Hippocampal formation (tissue), 2 donors: Measurements from ENCODE around the gene INPP5B.
"Not testable (repeated sequence)": the region's sequence is repeated elsewhere in the genome, so short reads cannot be mapped to it uniquely, and the experiment has no call there.

Experiments used
- DNase-seq, 2 donors: peaks; one replicate each; lab custom pipeline; 2025; lab: John Stamatoyannopoulos, UW

Gene INPP5B

DNA sequence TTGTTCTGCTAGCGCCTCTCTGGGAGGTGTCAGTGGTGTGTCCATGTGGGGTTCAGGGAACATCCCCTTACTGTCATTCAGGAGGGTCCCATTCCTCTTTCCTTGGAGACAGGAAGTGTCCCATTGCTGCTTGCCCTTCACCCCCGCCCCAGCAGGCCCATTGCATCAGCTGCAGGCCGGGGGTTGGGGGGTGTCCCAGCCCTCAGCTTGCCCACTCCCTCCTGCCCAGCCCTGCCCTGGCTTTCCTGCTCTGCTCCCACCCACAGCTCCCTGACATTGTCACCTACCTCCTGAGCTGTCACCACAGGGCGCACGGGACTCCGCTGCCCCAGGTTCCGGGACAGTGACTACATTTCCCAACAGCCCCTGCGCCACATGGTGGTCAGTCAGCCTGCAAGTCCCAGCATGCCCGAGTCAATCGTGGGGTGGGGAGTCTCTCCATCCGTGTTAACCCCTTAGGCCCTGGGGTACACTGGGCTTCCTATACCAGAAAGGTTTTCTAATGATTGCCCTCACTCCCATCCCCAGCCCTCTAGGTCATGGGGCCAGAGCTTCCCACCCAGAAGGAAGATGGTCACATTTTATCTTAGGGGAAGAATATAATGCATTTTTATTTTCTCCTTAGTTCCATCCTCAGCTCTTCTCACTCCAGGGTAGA lies at the start of gene INPP5B:
Gene INPP5B, minus strand, starts transcription at position 351 of the 658 bp plus-strand sequence. CDS start 745 bp downstream, outside the sequence.
- DNase-seq: peak; percentile 88 to 92

GRCh38 chr1:37995751-37996345 lies 49.0 kb upstream of the INPP5B start:
- DNase-seq: no peak

GRCh38 chr1:37994886-37995566 lies 48.2 kb upstream of the INPP5B start:
- no peak for DNase-seq

DNA sequence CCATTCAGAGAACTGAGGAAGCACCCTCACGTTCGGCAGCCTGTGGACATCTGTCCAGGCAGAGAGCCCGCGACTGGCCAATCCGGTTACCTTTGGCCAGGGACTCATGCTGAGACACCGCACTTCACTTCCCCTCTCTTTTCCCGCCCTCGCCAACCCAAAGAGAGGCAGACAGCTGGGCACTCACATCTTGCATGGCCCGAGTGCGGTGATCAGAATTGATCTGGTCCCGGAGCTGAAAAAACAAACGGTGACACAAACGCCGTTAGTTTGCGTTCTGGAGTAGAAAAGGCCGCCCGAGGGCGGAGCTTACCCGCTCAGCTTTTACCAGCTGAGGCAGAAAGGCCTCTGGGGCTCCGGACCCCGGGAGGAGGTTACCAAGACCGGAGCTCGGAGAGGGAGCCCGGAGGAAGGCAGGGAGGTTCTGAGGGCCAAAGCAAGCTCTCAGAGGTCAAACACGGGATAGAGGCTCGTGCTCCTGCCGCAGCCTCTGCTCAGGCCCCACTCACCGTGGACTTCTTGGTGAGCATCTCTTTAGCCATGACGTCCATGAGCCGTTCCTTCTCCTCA lies 42.6 kb upstream of the INPP5B start:
- DNase-seq: no peak

- DNase-seq: no peak
Observed at GRCh38 chr1:37987679-37988078, 40.8 kb upstream of the INPP5B start.

- DNase-seq: no peak
Observed at GRCh38 chr1:37983546-37983945, 36.7 kb upstream of the INPP5B start.

- DNase-seq: no peak
Observed at GRCh38 chr1:37978541-37978940, 31.7 kb upstream of the INPP5B start.

- not testable (repeated sequence) for DNase-seq
Observed at GRCh38 chr1:37975083-37975482, 28.2 kb upstream of the INPP5B start.

- DNase-seq: no peak
Observed at GRCh38 chr1:37974567-37974966, 27.7 kb upstream of the INPP5B start.

- not testable (repeated sequence) for DNase-seq
Observed at GRCh38 chr1:37973684-37974083, 26.8 kb upstream of the INPP5B start.

DNA sequence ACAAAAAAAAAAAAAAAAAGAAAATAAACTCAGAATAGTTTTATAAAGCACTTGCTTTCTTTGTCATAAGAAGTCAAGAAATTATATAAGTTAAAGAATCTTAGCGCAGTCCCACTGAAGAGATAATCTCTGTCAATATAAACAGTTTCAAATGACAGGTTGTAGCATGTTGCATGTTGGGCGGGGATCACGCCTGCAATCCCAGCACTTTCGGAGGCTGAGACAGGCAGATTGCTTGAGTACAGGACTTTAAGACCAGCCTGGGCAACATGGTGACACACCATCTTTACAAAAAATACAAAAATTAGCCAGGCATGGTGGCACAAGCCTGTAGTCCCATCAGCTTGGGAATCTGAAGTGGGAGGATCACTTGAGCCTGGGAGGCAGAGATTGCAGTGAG lies 18.4 kb upstream of the INPP5B start:
- no peak for DNase-seq

- not testable (repeated sequence) for DNase-seq
Observed at GRCh38 chr1:37964106-37964505, 17.3 kb upstream of the INPP5B start.

DNA sequence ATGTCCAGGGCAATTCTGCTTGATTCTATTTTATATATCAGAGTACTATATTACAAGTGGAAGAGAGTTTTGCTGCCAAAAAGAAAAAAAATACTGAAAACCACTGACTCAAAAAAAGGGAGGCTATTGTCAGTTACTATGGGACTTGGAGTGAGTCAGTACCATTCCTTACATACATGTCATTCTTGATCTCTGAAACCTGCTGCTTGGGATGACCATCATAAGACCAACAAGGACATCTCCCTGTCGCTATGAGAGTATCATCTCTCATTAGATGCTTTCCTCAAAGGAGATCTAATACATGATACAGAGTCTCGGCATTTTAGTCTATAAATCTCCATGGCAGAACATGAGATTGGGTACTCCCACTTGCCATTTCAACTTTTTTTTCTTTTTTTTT lies 11.8 kb upstream of the INPP5B start:
- no peak for DNase-seq

DNA sequence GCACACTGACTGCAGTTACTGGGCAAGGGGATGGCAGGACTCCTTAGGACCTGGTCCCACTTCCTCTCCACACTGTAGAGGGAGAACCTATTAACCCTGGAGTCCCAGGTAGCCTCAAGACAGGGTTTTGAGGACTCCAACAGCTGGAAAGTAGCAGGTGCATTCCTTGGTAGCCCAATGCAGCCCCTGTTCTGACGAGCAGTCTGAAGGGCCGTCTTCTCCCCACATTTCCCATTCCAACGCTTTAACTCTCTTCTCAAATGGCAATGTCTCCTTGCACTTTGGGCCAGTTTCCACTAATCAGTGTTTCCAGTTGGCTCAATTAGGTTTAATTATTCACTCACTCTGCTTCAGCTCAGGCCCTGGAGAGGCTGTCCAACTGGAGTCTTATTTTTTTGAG lies 8.8 kb upstream of the INPP5B start:
- no peak for DNase-seq

DNA sequence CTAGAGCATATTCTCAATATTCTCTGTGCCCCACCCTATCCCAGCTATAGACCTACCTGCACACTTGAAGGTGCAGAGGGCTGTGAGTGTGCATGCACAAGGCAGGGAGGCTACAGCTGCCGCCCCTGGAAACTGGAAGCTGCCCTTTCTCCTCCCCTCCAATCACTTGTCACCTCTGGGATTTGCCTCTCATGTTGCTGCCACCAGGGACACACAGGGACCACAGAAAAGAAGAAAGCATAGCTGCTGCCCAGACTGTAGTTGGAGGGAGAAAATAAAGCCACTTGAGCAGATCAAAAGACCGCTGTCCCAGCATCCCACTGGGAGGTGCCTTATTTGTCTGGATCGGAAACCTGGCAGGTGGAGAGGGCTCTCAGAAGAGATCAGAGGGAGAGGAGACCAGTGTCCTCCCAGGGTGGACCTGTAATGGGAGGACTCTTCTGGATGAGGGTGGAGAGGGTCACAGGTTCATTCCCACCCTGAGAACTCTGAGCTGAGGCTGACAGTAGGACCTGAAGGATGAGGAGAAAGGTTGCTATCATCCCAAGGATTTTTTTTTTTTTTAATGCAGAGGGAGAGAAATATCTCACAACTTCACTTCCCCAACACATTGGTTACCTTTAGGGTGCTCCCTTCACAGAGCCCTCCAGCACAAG lies 7.6 kb upstream of the INPP5B start:
- DNase-seq: no peak

- DNase-seq: no peak
Observed at GRCh38 chr1:37952738-37953137, 5.9 kb upstream of the INPP5B start.

- DNase-seq: no peak
Observed at GRCh38 chr1:37951783-37952624, 5.2 kb upstream of the INPP5B start.

GRCh38 chr1:37951041-37951782 lies 4.4 kb upstream of the INPP5B start:
- DNase-seq: no peak

DNA sequence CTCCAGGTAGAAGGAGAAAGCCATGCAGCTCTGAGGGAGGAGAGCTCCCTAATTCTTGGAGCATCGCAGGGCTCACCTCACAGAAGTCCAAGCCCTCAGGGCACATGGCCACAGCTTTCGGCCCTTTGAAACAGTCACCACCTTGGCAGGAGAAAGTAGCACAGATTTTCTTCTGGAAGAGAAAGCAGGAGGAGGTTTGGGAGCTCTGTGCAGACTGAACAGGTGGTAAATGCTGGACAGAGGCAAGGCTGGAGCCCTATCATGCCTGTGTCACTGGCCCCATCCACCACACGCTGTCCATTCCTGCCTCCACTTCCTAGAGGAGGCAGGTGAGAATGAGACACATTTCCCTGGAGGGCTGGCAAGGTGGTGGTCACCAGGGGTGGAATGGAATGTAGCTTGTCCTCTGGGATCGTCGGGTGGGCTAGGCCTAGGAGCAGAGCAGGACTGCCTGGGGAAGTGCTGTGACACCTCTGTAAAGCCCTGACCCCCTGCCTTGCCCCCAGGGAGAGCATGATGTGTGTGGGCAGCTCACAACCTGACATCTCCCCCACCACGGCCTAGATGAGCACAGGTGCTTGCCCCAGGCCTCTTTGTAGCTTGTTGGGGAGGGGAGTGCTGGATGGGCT lies 2.8 kb upstream of the INPP5B start:
- DNase-seq: no peak

DNA sequence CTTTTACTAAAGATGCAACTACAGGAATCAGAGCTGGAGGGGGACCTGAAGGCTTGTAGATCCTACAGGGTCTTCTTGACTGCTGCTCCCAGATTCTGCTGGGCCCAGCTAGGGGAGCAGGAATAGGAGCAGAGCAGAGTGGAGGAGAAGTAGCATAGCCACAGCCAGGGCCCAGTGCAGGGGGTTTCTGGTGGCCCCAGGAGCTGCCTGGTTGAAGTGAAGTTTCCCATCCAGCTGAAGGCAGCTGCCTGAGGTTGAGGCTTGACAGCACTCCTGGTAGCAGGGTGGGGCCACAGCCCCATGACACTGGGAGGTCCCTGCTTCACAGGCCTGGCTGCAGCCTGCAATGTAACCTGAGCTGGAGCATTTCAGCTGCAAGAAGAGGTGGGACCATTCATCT lies 2.0 kb upstream of the INPP5B start:
- no peak for DNase-seq
